AG10803 (cell line): ENCODE measurements around the gene PTPRG.

Experiments used
- DNase-seq: peaks from one replicate; pipeline ENCODE4 v3.0.0; 2010; ENCODE audit warnings: low read depth
- H3K4me3 ChIP-seq: 2 replicates; pipeline ENCODE4 v1.5.1; 2011; ENCODE audit warnings: mild to moderate bottlenecking, low read length, control low read depth
- TF ChIP-seq, protein P1 (sequence below): conservative IDR thresholded peaks from 2 replicates; pipeline ENCODE4 v1.5.1; 2011; ENCODE audit warnings: mild to moderate bottlenecking, low read length, control low read depth, inconsistent platforms

PTPRG gene

DNA sequence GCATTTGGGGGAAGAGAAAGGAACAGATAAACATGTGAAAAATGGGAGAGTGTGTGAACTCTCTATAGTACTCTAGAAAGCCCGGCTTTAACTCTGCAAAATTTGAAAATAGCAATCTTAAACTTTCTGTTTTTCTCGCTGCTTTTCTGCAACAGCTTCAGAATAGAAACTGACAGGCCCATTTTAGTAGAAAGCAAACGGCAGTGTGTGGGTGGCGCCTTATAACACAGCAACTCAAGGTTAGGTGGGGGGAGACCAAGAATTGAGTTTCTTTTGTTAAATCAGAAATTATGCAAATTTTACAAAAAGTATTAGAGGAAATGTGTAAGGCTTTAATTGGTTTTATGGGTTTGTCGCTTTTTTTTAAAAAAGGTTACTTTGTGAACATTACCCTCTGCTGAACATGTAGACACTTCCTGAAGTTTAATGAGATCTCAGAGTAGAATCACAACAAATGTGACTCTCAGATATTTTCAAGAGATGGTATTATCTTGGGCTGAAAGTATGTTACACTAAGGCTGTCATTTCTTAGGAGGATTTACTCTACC is 107.0 kb downstream of the PTPRG start:
- TF ChIP-seq, protein P1, sequence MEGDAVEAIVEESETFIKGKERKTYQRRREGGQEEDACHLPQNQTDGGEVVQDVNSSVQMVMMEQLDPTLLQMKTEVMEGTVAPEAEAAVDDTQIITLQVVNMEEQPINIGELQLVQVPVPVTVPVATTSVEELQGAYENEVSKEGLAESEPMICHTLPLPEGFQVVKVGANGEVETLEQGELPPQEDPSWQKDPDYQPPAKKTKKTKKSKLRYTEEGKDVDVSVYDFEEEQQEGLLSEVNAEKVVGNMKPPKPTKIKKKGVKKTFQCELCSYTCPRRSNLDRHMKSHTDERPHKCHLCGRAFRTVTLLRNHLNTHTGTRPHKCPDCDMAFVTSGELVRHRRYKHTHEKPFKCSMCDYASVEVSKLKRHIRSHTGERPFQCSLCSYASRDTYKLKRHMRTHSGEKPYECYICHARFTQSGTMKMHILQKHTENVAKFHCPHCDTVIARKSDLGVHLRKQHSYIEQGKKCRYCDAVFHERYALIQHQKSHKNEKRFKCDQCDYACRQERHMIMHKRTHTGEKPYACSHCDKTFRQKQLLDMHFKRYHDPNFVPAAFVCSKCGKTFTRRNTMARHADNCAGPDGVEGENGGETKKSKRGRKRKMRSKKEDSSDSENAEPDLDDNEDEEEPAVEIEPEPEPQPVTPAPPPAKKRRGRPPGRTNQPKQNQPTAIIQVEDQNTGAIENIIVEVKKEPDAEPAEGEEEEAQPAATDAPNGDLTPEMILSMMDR: no peak
- H3K4me3 ChIP-seq: no peak overlapping the region
- no peak for DNase-seq

DNA sequence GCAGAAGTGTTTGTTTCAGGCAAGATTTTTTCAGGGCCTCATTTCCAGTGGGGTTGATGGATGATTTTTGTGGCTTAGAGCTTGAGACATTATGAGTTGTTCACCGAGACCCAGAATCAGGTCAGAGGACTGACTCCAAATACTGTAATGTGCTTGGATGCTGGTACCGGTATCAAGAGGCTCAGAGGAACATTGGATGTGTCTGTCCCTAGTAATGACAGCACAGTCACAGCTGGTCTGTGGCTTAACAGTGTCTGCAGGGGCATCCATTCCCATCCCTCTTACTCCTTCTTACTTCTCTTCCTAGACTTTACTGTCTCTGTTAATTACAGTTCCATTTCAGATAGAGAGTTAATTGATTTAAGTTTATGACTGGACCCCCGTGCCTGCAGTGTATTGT is 107.8 kb downstream of the PTPRG start:
- no peak overlapping the region for H3K4me3 ChIP-seq
- TF ChIP-seq, protein P1: no peak
- no peak for DNase-seq

- TF ChIP-seq, protein P1: no peak
Measured at GRCh38 chr3:61669668-61670299, 108.4 kb downstream of the PTPRG start.

DNA sequence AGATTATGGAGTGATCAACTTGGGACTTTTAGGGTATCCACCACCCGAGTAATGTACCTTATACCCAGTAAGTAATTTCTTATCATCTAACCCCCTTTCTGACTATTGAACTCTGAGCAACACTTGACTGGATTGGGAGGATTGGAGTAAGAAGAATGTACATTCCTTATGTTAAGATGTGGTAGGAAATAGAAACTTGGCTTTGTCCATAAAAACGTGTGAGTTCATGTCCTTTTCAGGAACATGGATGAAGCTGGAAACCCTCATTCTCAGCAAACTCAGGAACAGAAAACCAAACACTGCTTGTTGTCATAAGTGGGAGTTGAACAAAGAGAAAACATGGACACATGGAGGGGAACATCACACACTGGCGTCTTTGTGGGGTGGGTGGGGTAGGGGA is 112.3 kb downstream of the PTPRG start:
- DNase-seq: no peak
- H3K4me3 ChIP-seq: no peak overlapping the region
- TF ChIP-seq, protein P1: no peak

More at GRCh38 chr3:61669668-61670299, 108.4 kb downstream of the PTPRG start:
- H3K4me3 ChIP-seq: no peak overlapping the region
- DNase-seq: no peak

- H3K4me3 ChIP-seq: no peak overlapping the region
- TF ChIP-seq, protein P1: no peak
- DNase-seq: no peak
Measured at GRCh38 chr3:61674596-61674995, 113.2 kb downstream of the PTPRG start.

DNA sequence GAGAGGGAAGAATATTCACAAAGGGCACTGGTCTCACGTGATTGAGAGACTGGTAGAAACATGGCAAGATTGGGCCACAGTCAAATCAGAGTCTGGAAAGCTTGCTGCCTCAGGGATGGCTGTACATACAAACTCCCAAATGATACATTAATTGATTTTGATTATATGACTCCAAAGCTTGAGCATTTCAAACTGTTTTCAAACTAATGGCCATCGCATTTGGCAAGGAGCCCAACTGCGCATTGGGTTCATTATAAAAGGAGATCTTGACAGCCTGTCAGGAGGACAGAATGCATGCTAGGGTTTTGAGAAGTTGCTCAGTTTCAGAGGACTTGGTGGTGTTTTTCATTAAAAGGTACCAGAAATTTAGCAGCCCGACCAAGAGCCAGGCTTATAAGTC is 117.7 kb downstream of the PTPRG start:
- TF ChIP-seq, protein P1: no peak
- no peak overlapping the region for H3K4me3 ChIP-seq
- DNase-seq: no peak

- DNase-seq: no peak
- TF ChIP-seq, protein P1: no peak
- no peak overlapping the region for H3K4me3 ChIP-seq
Measured at GRCh38 chr3:61680617-61681016, 119.2 kb downstream of the PTPRG start.
